ENCODE data around the gene PPFIBP1. TPM values are rescaled to one million over a fixed set of nuclear protein-coding genes. Genes with fewer than 3 reads are reported as not detected.

The PPFIBP1 gene
- total and polyA plus RNA-seq, 2 of the 8 experiments (the other 6 are each of a cell fraction or from before 2014, with no cell fraction given), result 7.7 to 31.3 TPM

- DNase-seq (ENCODE audit: low read depth in 1 of 2, low spot score in 2 of 2), result no peak
- no peak overlapping the region for H2BK12ac ChIP-seq (ENCODE audit: low read depth, low read length)
- H3K14ac ChIP-seq (ENCODE audit: insufficient read length), result no peak overlapping the region
- no peak overlapping the region for H3K4me2 ChIP-seq (ENCODE audit: insufficient read depth in 1 of 2, low read depth in 2 of 2, low read length in 2 of 2)
- ChIA-PET POLR2A (ENCODE audit: partially characterized antibody) (no interaction called here), CTCF (ENCODE audit: partially characterized antibody) (no interaction called here)
- no peak overlapping the region for H2BK120ac ChIP-seq (replicated peaks; ENCODE audit: low read depth, low read length)
- no peaks in the 10 kb centered on the region for H3K79me2 ChIP-seq (ENCODE audit: control insufficient read depth in 1 of 2, insufficient read depth in 2 of 2, low read length in 2 of 2)
- H4K91ac ChIP-seq (replicated peaks; ENCODE audit: insufficient read length, low read length), result no peak overlapping the region
- no peaks in the 10 kb centered on the region for H3K79me1 ChIP-seq (ENCODE audit: low read depth, low read length)
- H3K4me3 ChIP-seq (ENCODE audit: extremely low read depth in 1 of 4, insufficient read depth in 2 of 4, low read depth in 3 of 4, low read length in 4 of 4), result no peak overlapping the region
- no peaks in the 10 kb centered on the region for H3K9me3 ChIP-seq (ENCODE audit: insufficient read depth in 2 of 2, low read depth in 1 of 2, low read length in 1 of 2)
- H3K36me3 ChIP-seq (ENCODE audit: control insufficient read depth in 2 of 4, insufficient read depth in 4 of 4, low read length in 3 of 4), result no peaks in the 10 kb centered on the region
- no peak overlapping the region for H4K5ac ChIP-seq (ENCODE audit: insufficient read length, low read depth, low read length)
- no peak overlapping the region for H3K4ac ChIP-seq (replicated peaks; ENCODE audit: insufficient read length, low read depth, low read length)
- no peak overlapping the region for H2BK20ac ChIP-seq (ENCODE audit: low read length)
- H3K23ac ChIP-seq (ENCODE audit: insufficient read length), result no peak overlapping the region
- H2BK5ac ChIP-seq (ENCODE audit: low read depth, low read length), result no peak overlapping the region
- no peak overlapping the region for H3K9ac ChIP-seq (replicated peaks in 1 of 4; ENCODE audit: extremely low read depth in 1 of 4, low read depth in 3 of 4, low read length in 3 of 4)
- no peak overlapping the region for H4K8ac ChIP-seq (ENCODE audit: extremely low read depth, insufficient read depth, low read length)
- no peak overlapping the region for H2BK15ac ChIP-seq (ENCODE audit: low read length)
- H3K23me2 ChIP-seq (ENCODE audit: low read depth, low read length), result no peaks in the 10 kb centered on the region
- no peak overlapping the region for H2AFZ ChIP-seq (ENCODE audit: low read length)
- no peak overlapping the region for H3K18ac ChIP-seq (ENCODE audit: extremely low read depth, low read length)
- FAIRE-seq, result no peak
- H4K20me1 ChIP-seq (replicated peaks in 1 of 2; ENCODE audit: control insufficient read depth in 1 of 2, insufficient read depth in 2 of 2, low read length in 2 of 2), result no peaks in the 10 kb centered on the region
- no peak overlapping the region for H2AK5ac ChIP-seq (ENCODE audit: low read depth, low read length)
- H3K27ac ChIP-seq (ENCODE audit: low read depth, low read length), result no peak overlapping the region
- H3K56ac ChIP-seq (replicated peaks; ENCODE audit: insufficient read length, low read depth, low read length), result no peak overlapping the region
- no peaks in the 10 kb centered on the region for H3K27me3 ChIP-seq (replicated peaks in 1 of 4; ENCODE audit: control insufficient read depth in 3 of 4, extremely low read depth in 1 of 4, insufficient read depth in 3 of 4, low read length in 3 of 4)
- no peaks in the 10 kb centered on the region for H3K4me1 ChIP-seq (replicated peaks in 1 of 4; ENCODE audit: control insufficient read depth in 3 of 4, insufficient read depth in 4 of 4, low read length in 3 of 4)
- no peak for TF ChIP-seq CHD2 (IDR thresholded peaks at IDR 0.05; ENCODE audit: low read length)
- no peak for TF ChIP-seq CHD7 (IDR thresholded peaks at IDR 0.05; ENCODE audit: insufficient replicate concordance, low read length)
Measured at GRCh38 chr12:27486961-27487360, 37.0 kb upstream of the PPFIBP1 start.

Measured in H1 (cell line).